SKM-1 (cell line): ENCODE results near the gene RSPH6A.
"Not testable (repeated sequence)": the region's sequence is repeated elsewhere in the genome, so short reads cannot be mapped to it uniquely, and the experiment has no call there.

ENCODE experiments used
- DNase-seq: peaks from one replicate; lab custom pipeline; 2025; ENCODE audit not compliant: unreplicated experiment; lab: John Stamatoyannopoulos, UW

The RSPH6A gene

DNA sequence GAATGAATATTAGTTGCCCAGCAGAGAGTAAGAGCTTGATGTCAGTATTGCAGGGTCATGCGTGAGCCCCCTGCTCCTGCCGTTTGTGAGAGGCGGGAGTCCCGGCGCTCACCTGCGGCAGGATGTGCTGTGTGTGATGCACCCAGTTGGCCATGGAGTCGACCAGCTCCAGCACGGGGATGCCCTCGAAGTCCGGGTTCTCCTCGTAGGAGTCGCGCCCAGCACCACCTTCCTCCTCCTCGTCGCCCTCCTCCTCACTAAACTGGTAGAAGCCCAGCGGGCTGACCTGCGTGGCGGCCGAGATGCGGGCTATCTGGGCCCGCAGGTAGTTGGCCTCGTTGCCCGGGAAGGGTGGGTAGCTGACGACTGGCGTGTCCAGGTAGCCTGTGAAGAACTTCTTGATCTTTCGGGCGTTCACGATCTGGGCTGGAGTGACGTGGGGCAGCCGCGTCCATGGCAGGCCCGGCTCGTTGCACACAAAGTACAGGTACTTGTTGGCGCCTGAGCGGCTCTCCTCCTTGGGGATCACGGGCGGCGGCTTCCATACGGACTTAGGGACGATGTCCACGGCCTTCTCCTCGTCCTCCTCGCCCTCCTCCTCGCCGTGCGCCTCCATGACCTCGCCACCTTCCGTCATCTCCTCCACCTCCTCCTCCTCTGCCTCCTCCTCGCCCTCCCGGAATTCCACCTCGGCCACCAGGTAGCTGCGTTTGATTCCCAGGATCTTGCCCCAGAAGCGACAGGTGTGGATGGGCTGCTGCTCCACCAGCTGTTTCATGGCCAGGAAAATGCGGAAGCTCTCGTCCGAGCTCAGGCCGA, 10.8 kb downstream of the RSPH6A start:
- no peak for DNase-seq

DNA sequence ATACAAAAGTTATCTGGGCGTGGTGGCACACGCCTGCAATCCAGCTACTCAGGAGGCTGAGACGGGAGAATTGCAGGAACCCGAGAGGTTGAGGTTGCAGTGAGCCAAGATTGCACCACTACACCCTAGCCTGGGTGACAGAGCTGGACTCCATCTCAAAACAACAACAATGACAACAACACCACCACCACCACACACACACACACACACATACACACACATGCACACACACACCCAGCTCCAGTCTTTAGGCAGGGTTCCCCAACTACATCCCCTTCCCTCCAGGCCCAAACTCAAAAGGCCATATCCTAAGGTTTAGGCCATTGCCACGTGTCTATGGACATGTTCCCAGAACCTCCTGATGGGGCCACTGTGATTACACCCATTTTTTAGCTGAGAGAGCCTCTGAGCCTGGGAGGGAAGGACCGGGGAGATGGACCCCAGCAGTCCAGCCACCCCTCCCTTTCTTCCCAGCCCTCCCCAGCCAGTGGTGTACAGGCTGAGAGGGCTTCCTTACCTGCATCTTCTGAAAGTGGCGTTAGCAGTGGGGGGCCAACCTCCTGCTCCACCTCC, 13.4 kb downstream of the RSPH6A start:
- no peak for DNase-seq

DNA sequence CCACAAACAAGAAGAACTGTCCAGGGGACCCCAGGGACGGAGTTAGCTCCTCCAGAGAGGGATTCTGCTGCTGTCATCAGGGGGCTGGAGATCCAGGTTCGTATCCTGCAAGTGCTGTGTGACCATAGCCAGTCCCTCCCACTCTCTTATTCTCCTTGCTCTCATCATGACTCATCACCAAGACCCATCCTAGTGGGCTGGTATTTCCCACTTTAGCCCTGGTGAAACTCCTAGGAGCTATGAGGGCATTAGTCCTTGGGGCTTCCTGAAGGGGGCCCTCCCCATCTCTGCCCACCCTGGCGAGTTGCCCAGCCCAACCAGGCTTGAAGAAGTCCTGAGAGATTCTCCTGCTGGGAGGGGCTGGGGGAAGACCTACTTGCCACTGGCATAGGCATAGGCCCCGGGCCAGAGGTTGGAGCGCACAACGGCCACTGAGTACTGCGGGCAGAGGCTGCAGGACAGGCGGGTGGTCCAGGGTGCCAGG, 15.0 kb downstream of the RSPH6A start:
- no peak for DNase-seq

DNA sequence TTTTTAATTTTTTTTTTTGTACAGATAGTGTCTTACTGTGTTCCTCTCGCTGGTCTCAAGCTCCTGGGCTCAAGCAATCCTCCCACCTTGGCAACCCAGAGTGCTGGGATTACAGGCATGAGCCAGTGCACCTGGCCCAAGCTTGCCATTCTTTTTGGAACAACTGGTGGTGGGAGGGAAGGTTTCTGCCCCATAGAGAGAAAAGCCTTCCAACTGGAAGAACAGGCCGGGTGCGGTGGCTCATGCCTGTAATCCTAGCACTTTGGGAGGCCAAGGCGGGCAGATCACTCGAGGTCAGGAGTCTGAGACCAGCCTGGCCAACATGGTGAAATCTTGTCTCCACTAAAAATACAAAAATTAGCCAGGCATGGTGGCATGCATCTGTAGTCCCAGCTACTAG, 15.6 kb downstream of the RSPH6A start:
- DNase-seq: not testable (repeated sequence)

DNA sequence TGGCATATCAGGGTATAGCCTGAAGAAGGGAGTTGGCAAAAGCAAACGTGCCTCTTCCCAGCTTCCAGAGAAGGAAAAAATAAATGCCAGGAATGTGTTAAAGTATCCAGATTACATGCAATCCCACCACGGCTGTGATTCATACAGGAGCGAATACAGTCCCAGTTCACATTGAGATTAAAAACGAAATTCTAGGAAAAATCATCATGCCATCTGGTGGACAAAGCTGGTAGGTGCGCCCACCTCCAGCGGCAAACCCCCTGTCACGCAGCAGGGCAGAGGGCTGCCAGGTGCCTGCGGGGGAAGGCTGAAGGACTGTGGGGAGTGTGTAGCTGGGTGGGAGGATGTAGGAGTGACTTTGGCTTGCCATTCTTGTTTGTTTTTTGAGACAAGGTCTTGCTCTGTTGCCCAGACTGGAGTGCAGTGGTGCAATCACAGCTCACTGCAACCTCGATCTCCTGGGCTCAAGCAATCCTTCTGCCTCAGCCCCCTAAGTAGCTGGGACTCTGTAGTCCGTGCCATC, 16.1 kb downstream of the RSPH6A start:
- no peak for DNase-seq

DNA sequence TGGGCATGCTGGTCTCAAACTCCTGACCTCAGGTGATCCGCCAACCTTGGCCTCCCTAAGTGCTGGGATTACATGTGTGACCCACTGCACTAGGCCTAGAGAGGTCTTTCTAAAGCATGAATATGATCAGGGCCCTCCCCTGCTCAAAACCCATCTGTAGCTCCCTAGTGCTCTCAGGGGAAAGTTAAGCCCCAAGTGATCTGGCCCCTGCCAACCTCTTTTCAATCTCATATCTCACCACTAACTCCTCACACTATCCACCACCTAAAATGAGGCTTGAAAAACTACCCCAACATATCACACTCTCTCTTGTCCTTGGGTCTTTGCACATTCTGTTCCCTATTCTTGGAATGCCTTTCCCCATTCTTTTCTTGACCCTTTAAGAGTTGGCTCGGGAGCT, 20.5 kb downstream of the RSPH6A start:
- no peak for DNase-seq

DNA sequence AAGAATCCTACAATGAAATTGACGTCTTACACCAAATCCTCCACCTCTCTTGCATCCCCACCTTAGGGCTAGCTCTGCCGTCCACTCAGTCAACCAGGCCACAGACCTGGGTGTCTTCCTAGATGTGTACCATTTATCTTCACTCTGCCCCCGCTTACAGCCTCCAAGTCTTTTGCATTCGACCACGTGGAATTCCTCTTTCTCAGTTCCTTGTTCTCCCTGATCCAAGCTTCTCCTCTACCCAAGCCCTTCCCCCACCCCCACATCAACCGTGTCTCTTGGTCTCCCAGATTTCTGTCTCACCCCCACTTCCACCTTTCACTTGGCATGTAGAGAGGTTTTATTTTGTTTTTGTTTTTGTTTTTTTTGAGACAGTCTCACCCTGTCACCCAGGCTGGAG, 21.2 kb downstream of the RSPH6A start:
- DNase-seq: no peak

DNA sequence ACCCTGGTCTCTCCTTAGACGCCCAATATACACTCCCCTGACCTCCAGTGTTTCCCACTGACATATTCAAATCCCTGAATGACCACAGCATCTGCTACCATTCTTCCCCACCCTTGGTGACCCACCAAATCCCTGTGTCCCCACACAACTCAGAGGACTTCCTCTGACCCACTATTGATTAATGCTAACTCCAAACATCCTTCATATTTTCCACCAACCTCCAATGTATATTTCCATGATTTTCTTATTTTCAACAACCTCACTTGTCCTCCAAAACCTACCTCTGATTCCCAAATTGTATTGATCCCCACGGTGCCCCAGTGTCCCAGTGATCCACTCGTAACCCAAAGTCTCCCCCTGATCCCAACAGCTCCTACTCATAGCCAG, 21.9 kb downstream of the RSPH6A start:
- no peak for DNase-seq

DNA sequence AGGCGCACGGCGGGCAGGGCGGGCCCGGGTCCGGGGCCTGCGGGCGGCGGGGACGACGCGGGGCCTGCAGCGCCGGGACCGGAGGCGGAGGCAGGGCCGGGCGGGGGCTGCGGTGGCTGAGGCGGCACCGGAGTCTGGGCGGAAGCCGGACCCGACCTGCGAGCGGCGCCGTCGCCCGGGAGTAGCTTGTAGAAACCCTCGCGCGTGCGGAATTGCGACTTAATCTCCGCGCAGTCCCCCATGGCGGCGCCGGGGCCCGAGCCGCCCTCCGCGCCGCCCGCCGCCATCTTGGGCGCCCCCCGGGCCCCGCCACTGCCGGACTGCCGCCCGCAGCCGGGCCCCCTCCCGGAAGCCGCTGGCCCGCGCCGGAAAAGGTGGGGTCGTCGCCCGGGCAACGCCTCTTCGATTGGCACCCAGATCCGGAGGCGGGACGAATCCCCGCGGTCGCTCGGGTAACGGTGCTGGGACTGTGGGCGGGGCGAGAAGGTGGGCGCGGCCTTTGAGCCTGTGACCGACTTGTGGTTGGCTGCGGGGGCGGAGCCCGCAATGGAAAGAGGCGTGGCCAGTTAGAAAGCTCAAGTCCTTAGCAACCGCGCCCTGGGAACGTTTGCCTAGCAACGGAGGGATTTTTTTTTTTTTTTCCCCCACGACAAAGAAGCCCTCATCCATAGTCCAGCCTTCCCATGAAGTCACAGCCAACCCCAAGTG, 22.5 kb downstream of the RSPH6A start, which contains the start of gene DMWD:
Gene DMWD, minus strand, starts transcription at position 376 of the 708 bp plus-strand sequence. Its CDS starts 89 bp downstream, at position 287.
- no peak for DNase-seq

DNA sequence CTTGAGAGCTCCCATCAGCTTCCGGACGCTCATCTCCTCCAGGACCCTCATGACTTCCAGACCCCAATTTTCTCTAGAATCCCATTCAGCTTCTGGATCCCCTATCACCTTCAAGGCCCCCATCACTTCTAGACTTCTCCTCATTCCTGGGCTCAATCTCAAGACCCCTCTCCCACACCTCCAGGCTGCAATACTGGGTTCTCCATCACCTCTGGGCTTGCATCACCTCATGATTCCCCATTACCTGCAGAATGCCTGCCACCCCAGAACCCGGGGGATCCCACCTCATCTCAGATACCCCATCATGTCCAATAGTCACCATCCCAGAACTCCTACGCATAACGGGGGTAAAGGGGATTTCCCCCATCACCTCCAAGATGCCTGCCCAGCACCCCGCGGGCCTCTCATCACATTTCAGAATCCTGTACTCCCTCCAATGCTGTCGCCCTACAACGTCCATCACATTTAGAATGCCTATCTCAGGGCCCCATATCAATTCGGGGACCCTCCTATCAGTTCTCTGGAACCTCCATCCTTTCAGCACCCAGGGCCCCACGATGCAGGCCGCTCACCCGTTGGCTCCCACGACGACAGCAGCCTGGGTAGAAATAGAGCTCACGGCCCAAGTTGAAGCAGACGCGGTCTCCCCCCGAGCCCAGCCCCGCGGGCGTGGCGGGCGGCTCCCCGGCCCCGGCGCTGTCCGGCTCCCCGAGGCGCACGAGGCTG, 23.2 kb downstream of the RSPH6A start:
- DNase-seq: no peak

DNA sequence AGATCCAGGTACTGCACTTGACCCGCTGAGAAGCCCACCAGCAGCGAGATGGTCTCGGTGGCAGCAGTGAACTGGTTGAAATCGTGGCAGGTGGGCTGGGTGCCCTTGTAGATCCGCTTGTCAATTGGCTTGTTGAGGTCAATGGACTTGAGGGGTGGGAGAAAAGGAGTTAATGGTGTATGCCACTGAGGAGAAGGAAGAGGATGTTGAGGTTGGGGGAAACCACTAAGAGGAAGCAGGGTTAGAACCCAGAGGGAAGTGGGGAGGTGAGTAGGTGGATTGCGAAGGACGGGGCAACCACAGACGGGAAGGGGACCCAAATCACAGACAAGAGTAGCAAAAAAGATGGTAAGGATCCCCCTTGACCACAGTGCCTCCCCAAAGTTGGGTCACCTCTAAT, 24.2 kb downstream of the RSPH6A start:
- peak; percentile 70 for DNase-seq

DNA sequence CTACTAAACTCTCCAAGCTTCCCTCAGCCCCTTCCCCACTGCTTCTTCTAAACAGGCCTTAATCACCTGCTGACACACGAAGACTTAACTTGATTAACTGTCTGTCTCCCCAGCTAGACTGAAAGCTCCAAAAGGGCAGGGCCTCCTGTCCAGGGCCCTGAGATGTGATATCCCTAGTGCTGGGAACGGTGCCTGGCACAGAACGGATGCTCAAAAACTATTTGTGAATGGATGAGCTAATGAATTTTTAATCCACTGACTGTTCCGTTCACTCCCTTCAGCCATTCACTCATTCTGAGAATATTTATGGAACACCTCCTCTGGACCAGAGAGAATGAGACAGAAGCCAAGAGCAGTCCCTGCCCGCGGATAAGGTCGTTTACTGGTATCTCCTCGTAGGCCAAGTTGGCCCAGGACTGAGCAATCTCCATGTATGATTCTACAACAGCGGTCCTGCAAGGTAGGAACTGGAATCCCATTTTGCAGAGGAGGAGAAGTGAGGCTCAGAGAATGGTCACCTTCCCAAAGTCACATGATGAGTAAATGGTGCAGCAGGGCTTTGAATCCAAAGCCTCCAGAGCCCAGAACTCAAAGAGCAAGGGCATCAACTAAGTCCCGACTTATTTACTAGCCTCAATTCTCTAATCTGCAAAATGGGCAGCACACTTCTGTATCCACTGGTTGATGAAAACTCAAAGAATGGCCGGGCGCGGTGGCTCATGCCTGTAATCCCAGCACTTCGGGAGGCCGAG, 25.9 kb downstream of the RSPH6A start:
- no peak for DNase-seq

DNA sequence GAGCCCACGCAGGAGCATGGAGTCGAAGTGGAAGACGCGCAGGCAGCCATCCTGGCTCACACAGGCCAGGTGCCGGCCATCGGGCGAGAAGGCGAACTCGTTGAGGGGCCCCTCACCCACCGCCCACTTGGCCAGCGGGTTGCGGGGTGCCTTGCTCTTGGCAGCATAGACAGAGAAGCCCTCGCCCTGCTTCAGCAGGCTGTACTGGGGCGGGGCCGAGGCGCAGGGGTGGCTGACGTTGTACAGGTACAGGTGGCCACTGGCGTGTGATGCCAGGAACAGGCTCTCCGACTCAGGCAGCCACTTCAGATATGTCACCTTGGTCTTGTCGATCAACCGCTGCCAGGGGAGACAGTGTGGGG, 28.6 kb downstream of the RSPH6A start:
- DNase-seq: no peak

DNA sequence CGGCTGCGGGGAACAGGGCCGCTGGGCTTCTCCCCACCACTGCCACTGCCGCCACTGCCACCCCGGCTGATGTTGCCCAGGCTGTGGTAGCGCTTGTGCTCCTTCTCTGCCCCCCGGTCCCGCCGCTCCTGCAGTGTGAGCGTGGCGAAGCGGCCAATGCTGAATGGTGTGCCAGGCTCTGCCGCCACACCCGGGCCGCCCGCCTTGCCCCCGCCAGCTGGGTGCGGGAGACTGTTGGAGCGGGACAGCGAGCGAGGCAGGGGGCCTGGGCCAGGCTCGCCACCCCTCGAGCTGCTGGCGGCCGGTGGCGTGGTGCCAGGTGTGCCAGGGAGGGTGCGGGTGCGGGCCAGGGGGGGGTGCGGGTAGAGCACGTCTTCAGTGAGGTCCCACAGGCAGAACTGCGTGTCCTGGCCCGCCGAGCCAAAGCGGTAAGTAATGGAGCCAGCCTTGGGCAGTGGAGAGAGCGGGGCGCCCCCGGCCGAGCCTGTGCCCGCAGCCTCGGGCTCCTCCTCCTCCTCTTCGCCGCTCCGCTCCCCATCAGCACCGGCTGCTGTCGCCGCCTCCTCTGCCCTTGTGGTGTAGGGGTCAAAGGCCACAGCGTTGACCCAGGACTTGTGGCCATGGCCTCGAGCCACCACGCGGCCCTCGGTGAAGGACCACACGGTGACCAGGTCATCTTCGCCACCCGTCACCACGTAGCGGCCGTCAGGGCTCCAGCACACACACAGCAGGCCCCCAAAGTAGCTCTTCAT, 29.2 kb downstream of the RSPH6A start:
- DNase-seq: no peak

DNA sequence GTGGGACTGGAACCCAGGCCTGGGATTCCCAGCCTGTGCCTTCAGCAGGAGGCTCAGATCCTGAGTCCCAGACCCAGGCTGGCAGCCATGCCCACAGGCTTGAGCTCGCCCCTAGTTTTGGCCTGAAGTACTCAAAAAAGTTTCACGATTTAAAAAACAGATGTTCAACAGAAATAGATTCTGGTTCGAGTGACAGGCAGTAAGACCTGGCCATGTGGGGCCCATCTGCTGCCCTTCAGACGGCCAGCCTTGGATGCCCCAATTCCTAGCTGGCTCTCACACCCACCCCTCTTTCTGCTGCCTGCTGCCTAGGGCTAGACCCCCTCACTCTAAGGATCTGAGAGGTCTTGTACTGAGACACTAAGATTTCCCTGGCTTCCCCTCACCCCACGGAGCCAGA, 30.0 kb downstream of the RSPH6A start:
- DNase-seq: no peak

DNA sequence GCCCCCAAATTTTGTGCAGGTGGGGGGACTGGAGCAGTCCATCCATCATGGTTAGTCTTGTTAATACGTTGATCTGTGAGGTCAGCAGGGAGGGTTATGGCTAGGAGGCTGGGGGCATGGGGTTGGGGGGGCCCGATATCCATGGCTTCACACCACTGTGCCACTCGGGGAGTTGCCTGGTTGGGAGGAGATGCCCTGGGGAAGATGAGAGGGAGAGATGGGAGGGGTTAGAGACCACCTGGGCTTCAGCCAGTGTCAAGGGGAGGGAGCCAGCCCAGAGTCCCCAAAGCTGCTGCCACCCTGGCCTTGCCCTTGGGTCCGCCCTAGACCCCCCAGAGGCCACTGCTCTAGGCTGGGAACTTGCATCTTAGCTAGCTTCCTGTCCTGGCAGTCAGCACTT, 31.0 kb downstream of the RSPH6A start:
- no peak for DNase-seq

DNA sequence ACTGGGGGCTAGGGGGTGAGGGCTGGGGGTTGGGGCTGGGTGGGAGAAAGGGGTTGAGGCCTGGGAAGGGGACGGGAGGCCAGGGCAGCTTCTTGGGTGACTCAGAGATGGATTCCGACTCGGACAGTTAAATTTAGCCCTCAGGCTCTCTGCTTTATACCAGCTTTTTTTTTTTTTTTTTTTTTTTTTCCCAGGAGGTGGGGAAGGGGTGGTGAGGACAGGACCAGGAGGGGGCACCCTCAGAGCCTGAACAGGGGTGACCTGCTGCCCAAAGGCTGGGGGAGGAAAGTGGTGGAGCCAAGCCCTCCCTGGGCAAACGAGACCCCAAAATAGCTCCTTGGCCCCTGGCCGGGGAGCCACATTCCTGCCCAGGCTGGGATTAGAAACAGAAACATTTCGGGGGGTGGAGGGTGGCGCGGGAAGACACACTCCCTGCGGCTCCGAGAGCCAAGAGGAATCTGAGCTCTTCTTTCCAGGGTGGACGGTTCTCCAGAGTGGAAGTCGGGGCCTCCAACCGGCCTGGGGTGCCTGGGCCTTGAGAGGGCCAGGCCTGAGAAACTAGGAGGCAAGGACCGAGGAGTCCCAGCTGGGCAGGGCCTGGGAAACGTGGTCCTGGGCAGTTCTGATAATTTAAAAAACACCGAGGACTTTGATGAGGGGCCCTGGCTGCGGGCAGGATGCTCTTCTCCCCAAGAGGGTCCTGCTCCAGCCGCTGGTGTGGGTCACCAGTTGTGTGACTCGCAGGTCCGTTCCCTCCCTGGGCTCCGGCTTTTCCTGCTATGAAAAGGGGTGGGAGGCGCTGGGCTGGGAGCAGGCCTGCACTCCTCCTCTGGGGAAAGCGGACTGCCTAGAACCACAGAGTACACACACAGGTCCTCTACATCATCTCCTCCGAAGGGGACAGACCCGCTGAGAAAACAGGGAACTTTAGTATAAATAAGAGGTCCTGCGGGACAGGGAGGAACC, 32.0 kb downstream of the RSPH6A start:
- no peak for DNase-seq

DNA sequence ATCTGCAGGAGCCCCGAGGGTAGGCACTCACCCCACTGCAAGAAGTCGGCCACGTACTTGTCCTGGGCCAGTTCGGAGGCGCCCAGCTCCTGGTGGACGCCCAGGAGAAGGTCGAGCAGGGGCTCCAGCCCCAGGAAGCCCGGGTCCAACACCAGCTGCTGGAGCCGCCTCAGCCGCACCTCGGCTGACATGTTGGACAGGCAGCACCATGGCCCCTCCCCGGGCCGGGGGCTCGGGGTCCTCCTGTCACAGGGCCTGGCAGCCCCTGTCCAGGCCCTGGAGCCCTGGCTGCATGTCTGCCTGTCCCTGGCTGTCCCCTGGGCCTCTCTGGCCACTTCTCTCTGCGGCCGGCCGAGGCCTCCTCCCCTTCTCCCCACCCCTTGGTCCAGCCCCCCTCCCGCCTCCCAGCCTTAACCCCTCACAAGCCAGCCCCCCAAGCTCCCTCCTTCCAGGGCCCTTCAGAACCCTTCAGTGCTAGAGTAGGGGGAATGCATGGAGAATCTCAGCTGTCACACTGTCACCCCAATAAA, 32.9 kb downstream of the RSPH6A start, which contains the start of gene DMPK:
Gene DMPK, minus strand, starts transcription at position 329 of the 530 bp plus-strand sequence. Its CDS starts 138 bp downstream, at position 191.
- DNase-seq: no peak
